ENCODE data around the gene SVOP.

DNA sequence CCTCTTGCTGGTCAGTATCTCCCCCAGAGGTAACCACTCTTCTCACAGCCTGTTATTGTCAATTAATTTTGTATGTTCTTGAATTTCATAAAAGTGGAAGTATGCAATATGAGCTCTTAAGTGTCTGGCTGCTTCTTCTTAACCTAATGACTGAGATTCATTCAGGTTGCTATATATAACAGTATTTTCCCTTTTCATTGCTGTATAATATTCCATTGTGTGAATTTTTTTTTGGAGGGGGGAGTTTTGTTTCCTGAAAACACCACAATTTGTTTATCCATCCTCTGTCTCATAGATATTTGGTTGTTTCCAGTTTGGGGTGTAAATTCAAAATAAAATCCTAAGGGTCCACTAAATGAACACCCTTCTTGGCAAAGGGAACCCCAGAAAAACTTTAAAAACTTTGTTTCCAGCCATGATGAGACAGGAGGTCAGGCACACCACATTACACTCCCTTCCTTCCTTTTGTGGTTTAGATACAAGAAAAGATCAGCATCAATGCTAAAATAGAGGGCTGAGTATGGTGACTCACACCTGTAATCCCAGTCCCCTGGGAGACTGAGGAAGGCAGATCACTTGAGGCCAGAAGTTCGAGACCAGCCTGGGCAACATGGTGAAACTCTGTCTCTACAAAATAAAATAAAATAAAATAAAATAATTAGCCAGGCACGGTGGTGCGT is 145.0 kb downstream of the SVOP start:
- TF ChIP-seq, protein P1, sequence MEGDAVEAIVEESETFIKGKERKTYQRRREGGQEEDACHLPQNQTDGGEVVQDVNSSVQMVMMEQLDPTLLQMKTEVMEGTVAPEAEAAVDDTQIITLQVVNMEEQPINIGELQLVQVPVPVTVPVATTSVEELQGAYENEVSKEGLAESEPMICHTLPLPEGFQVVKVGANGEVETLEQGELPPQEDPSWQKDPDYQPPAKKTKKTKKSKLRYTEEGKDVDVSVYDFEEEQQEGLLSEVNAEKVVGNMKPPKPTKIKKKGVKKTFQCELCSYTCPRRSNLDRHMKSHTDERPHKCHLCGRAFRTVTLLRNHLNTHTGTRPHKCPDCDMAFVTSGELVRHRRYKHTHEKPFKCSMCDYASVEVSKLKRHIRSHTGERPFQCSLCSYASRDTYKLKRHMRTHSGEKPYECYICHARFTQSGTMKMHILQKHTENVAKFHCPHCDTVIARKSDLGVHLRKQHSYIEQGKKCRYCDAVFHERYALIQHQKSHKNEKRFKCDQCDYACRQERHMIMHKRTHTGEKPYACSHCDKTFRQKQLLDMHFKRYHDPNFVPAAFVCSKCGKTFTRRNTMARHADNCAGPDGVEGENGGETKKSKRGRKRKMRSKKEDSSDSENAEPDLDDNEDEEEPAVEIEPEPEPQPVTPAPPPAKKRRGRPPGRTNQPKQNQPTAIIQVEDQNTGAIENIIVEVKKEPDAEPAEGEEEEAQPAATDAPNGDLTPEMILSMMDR (IDR thresholded peaks at IDR 0.05) = no peak
- TF ChIP-seq POLR2A (IDR thresholded peaks at IDR 0.05) (no peak), POLR2AphosphoS5 (IDR thresholded peaks at IDR 0.05) (no peak)

Measured in breast epithelium (tissue), 3 donors.